AG09309 (cell line): Measurements from ENCODE around the gene TEPSIN.

ENCODE experiments used
- DNase-seq: peaks from one replicate; pipeline ENCODE4 v3.0.0-alpha.2; 2010; ENCODE audit warnings: low read depth
- H3K4me3 ChIP-seq: 2 replicates; pipeline ENCODE4 v1.5.1; 2011; ENCODE audit warnings: mild to moderate bottlenecking, low read depth, low read length, moderate library complexity; ENCODE audit not compliant: control insufficient read depth
- CTCF ChIP-seq: IDR thresholded peaks from 2 replicates; pipeline ENCODE4 v1.5.1; 2011; ENCODE audit warnings: mild to moderate bottlenecking, low read depth, low read length, inconsistent platforms; ENCODE audit not compliant: insufficient read depth, control insufficient read depth; ENCODE audit errors: missing control alignments

TEPSIN gene

GRCh38 chr17:81223762-81224130 is 15.1 kb downstream of the TEPSIN start:
- H3K4me3 ChIP-seq = peak overlapping the region; percentile 47
- no peak for DNase-seq

GRCh38 chr17:81222906-81223761 is 15.7 kb downstream of the TEPSIN start, which contains the start of gene CEP131:
TSS of gene CEP131 (minus strand) at chr17:81222965. CDS start at chr17:81220056, 2,909 bp downstream.
- TF ChIP-seq CTCF = no peak
- peak; percentile 90 for DNase-seq

More at GRCh38 chr17:81223762-81224130, 15.1 kb downstream of the TEPSIN start:
- TF ChIP-seq CTCF = no peak

GRCh38 chr17:81222620-81222905 is 16.3 kb downstream of the TEPSIN start:
- peak overlapping the region; percentile 77 for H3K4me3 ChIP-seq
- no peak for TF ChIP-seq CTCF
- no peak for DNase-seq

More at GRCh38 chr17:81222906-81223761, 15.7 kb downstream of the TEPSIN start, which contains the start of gene CEP131:
- H3K4me3 ChIP-seq = peak within 1 kb of the TSS; percentile 77

GRCh38 chr17:81221842-81222619 is 16.8 kb downstream of the TEPSIN start:
- no peak for TF ChIP-seq CTCF

GRCh38 chr17:81221371-81221841 is 17.4 kb downstream of the TEPSIN start:
- no peak overlapping the region for H3K4me3 ChIP-seq
- no peak for DNase-seq
- TF ChIP-seq CTCF = no peak

More at GRCh38 chr17:81221842-81222619, 16.8 kb downstream of the TEPSIN start:
- peak overlapping the region; percentile 77 for H3K4me3 ChIP-seq
- DNase-seq = no peak

- no peak for TF ChIP-seq CTCF
- H3K4me3 ChIP-seq = no peak overlapping the region
- no peak for DNase-seq
Observed at GRCh38 chr17:81219476-81220180, 19.2 kb downstream of the TEPSIN start.
